ENCODE measurements around the gene GPR137C. TPM values are rescaled to one million over a fixed set of nuclear protein-coding genes. Genes with fewer than 3 reads are reported as not detected.

The GPR137C gene
- total RNA-seq, 1 experiment from 2014 or later = 1.2 TPM

GRCh38 chr14:52522033-52522432, 30.6 kb upstream of the GPR137C start:
- intact Hi-C loops (cut with micrococcal nuclease; ENCODE audit: unreplicated experiment) = no loop called here
- POLR2A ChIA-PET (ENCODE audit: unreplicated experiment) = no interaction called here

GRCh38 chr14:52522581-52523345, 29.9 kb upstream of the GPR137C start:
- no peak for DNase-seq
- Histone ChIP-seq H2AFZ (no peak overlapping the region), H3K4me2 (no peak overlapping the region), H3K9me2 (ENCODE audit: insufficient read depth) (no peaks in the 10 kb centered on the region), H3K36me3 (ENCODE audit: low read depth) (no peaks in the 10 kb centered on the region), H3K4me3 (no peak overlapping the region), H3K27ac (no peak overlapping the region), H3K4me1 (replicated peaks; ENCODE audit: insufficient read depth) (no peaks in the 10 kb centered on the region), H3K27me3 (ENCODE audit: insufficient read depth, low read depth) (no peaks in the 10 kb centered on the region), H4K20me1 (ENCODE audit: insufficient read depth) (no peaks in the 10 kb centered on the region), H3F3A (ENCODE audit: insufficient read depth, low read depth) (no peaks in the 10 kb centered on the region), H3K79me2 (ENCODE audit: low read depth) (no peaks in the 10 kb centered on the region), H3K9me3 (ENCODE audit: insufficient read depth, low read depth) (no peaks in the 10 kb centered on the region)
- TF ChIP-seq, protein P1, sequence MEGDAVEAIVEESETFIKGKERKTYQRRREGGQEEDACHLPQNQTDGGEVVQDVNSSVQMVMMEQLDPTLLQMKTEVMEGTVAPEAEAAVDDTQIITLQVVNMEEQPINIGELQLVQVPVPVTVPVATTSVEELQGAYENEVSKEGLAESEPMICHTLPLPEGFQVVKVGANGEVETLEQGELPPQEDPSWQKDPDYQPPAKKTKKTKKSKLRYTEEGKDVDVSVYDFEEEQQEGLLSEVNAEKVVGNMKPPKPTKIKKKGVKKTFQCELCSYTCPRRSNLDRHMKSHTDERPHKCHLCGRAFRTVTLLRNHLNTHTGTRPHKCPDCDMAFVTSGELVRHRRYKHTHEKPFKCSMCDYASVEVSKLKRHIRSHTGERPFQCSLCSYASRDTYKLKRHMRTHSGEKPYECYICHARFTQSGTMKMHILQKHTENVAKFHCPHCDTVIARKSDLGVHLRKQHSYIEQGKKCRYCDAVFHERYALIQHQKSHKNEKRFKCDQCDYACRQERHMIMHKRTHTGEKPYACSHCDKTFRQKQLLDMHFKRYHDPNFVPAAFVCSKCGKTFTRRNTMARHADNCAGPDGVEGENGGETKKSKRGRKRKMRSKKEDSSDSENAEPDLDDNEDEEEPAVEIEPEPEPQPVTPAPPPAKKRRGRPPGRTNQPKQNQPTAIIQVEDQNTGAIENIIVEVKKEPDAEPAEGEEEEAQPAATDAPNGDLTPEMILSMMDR (conservative IDR thresholded peaks at IDR 0.05) = no peak
- TF ChIP-seq EZH2 (IDR thresholded peaks at IDR 0.05; ENCODE audit: low read depth) = no peak
- ChIA-PET CTCF (no interaction called here), POLR2A (ENCODE audit: unreplicated experiment) (no interaction called here)
- no TSS peak for BruUV-seq (replicated peaks)
- intact Hi-C loops (cut with micrococcal nuclease; ENCODE audit: unreplicated experiment) = no loop called here

More at GRCh38 chr14:52522033-52522432, 30.6 kb upstream of the GPR137C start:
- TF ChIP-seq, protein P1 (conservative IDR thresholded peaks at IDR 0.05) = no peak
- no peak for TF ChIP-seq EZH2 (IDR thresholded peaks at IDR 0.05; ENCODE audit: low read depth)
- Histone ChIP-seq H3K36me3 (ENCODE audit: low read depth) (no peaks in the 10 kb centered on the region), H3K9me3 (ENCODE audit: insufficient read depth, low read depth) (no peaks in the 10 kb centered on the region), H2AFZ (no peak overlapping the region), H3K27me3 (ENCODE audit: insufficient read depth, low read depth) (no peaks in the 10 kb centered on the region), H3K27ac (no peak overlapping the region), H3K79me2 (ENCODE audit: low read depth) (no peaks in the 10 kb centered on the region), H3K9me2 (ENCODE audit: insufficient read depth) (no peaks in the 10 kb centered on the region), H3K4me1 (replicated peaks; ENCODE audit: insufficient read depth) (no peaks in the 10 kb centered on the region), H3K4me2 (no peak overlapping the region), H3F3A (ENCODE audit: insufficient read depth, low read depth) (no peaks in the 10 kb centered on the region), H4K20me1 (ENCODE audit: insufficient read depth) (no peaks in the 10 kb centered on the region), H3K4me3 (no peak overlapping the region)
- DNase-seq = no peak
- BruUV-seq (replicated peaks) = no TSS peak
- CTCF ChIA-PET = no interaction called here

DNA sequence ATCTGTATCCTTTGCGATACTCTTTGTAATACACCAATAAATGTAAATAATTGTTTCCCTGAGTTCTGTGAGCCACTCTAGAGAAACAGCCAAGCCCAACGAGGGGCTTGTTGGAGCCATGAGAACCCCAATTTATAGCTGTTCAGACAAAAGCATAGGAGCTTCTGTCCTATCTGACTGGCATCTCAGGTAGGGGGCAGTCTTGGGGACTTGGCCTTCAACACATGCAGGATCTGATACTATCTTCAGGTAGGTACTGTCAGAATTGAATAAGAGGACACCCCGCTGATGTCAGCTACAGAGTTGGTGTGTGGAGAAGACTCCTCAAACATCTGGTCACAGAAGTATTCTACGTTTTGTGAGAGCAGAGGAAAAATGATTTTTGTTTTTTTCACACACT, 25.6 kb upstream of the GPR137C start:
- Histone ChIP-seq H3F3A (ENCODE audit: insufficient read depth, low read depth) (no peaks in the 10 kb centered on the region), H3K4me2 (no peak overlapping the region), H3K27ac (no peak overlapping the region), H3K4me1 (replicated peaks; ENCODE audit: insufficient read depth) (no peaks in the 10 kb centered on the region), H3K27me3 (ENCODE audit: insufficient read depth, low read depth) (no peaks in the 10 kb centered on the region), H3K9me3 (ENCODE audit: insufficient read depth, low read depth) (no peaks in the 10 kb centered on the region), H3K79me2 (ENCODE audit: low read depth) (no peaks in the 10 kb centered on the region), H2AFZ (no peak overlapping the region), H3K4me3 (no peak overlapping the region), H3K36me3 (ENCODE audit: low read depth) (no peaks in the 10 kb centered on the region), H3K9me2 (ENCODE audit: insufficient read depth) (no peaks in the 10 kb centered on the region), H4K20me1 (ENCODE audit: insufficient read depth) (no peaks in the 10 kb centered on the region)
- ChIA-PET POLR2A (ENCODE audit: unreplicated experiment) (interaction anchor here (0.7 to 0.9 kb wide), 2 partner anchors 15 to 96 kb away, joined by 3 to 5 read pairs; no protein-coding TSS in a partner anchor), CTCF (no interaction called here)
- intact Hi-C loops (cut with micrococcal nuclease; ENCODE audit: unreplicated experiment) = no loop called here
- no TSS peak for BruUV-seq (replicated peaks)
- no peak for TF ChIP-seq EZH2 (IDR thresholded peaks at IDR 0.05; ENCODE audit: low read depth)
- TF ChIP-seq, protein P1 (conservative IDR thresholded peaks at IDR 0.05) = no peak
- no peak for DNase-seq

All from PC-9 (cell line).